Stimulated activated CD4-positive, alpha-beta T cell treated with anti-CD3 and anti-CD28 coated beads, Interleukin-4, amount 100 ng/mL, for 1 hour (primary cell): ENCODE results near the gene AOC3.
A peak's percentile ranks its signal among the peaks of the same experiment; 100 is the strongest.

ENCODE experiments used
- DNase-seq: peaks from one replicate; pipeline ENCODE4 v3.0.0-alpha.2; 2020

The AOC3 gene, protein sequence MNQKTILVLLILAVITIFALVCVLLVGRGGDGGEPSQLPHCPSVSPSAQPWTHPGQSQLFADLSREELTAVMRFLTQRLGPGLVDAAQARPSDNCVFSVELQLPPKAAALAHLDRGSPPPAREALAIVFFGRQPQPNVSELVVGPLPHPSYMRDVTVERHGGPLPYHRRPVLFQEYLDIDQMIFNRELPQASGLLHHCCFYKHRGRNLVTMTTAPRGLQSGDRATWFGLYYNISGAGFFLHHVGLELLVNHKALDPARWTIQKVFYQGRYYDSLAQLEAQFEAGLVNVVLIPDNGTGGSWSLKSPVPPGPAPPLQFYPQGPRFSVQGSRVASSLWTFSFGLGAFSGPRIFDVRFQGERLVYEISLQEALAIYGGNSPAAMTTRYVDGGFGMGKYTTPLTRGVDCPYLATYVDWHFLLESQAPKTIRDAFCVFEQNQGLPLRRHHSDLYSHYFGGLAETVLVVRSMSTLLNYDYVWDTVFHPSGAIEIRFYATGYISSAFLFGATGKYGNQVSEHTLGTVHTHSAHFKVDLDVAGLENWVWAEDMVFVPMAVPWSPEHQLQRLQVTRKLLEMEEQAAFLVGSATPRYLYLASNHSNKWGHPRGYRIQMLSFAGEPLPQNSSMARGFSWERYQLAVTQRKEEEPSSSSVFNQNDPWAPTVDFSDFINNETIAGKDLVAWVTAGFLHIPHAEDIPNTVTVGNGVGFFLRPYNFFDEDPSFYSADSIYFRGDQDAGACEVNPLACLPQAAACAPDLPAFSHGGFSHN

DNA sequence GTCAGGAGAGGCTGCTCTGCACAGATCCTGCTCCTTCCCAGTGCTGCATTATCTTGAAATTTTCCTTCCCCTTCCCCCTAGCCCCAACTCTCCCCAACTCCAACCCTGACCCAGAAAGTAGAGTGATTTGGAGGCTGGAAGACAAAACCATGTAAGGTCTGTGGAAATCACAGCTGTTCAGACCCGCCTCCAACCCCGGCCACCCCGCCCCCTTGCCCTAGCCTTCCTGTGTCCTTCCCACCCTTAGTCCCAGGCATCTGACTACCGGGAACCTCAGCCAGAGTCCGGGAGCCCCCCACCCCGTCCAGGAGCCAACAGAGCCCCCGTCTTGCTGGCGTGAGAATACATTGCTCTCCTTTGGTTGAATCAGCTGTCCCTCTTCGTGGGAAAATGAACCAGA, at the start of gene AOC3:
Gene AOC3, plus strand, starts transcription at position 246 of the 400 bp plus-strand sequence. Its CDS starts 145 bp downstream, at position 391.
- no peak for DNase-seq

DNA sequence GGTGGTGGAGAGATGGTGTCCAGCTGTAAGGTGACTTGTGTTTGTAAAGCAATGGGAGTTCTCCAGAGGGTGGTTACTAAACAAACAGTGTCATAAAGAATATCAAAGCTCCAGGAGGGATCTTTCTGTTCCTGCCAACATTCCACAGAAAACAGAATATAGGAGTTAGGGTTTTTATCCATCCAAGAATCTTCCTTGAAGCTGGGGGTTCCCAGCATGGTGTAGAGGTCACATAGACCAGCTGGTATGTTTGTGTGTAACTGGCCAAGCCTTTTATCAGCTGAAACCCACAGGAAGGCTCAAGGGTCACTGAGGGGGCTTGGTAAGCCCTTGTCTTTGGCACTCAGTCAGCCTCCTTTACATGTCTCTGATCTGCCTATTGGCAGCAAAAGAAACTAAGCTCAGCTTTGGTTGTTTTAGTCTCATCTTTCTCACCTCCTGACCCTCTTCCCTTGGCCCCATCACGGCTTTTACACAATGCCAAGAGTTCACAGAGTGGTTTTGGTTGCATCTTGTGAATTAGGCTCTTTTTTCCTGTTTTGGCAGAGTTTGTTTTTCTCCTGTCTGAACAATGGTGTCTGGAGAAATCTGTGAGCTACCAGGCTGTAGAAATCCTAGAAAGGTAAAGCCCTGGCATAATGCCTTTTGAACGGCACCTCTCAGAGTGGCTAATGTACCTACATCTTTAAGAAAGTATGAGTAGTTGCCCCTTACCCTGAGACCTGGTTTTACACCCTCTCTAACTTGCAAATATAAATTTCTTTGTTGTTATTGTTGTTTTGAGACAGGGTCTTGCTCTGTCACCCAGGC, 47.7 kb upstream of the AOC3 start:
- no peak for DNase-seq

DNA sequence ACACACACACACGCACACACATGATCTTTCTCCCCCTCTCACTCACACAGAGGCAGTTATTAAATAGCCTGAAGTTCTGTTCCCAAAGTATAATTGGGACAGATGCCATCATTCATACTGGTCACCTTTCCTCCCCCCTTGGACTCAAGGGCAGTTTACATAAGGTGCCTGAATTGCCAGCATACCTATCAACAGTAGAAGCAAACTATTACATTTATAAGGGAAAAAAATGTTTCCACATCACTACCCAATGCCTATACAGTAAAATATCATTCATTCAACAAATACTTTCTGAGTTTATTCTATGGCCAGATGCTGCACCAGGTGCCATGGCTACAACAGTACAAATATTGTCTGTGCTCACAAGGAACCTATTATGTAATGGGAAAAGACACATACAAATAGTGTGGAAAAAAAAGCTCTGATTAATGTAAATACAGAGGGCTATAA, 46.1 kb upstream of the AOC3 start:
- no peak for DNase-seq

DNA sequence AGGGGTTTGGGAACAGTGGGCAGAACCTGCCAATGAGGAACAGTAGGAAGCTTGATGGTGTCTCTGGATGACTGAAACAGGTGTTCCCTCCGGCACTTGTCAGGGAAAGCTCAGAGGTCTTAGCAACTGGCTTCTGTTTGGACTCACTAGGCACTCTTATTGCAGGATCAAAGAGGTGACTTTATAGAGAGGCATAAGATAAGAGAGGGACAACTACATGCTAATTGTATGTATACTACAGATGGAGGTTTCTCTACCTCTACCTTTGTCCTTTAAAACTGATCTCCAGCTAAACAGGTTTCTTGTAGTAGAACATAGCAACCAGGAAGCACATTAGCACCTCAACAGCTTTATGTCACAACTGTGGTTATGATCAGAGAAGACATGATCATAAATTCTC, 44.8 kb upstream of the AOC3 start:
- no peak for DNase-seq

DNA sequence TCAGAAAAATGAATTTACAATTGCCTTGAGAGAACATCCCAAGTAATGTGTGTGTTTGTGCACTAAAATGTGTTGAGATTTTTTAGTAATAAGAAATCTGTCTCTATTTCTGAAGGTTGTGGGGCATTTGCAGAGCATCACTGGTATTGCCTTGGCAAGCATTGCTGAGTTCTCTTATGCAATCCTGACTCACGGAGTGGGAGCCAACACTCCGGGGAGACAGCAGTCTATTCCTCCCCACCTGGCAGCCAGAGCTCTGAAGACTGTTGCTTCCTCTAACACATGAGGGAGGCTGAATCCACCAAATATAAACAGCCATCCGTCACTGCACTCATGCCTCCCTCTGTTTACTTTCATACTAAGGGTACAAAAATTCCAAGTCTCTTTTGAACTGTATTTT, 41.7 kb upstream of the AOC3 start:
- no peak for DNase-seq

DNA sequence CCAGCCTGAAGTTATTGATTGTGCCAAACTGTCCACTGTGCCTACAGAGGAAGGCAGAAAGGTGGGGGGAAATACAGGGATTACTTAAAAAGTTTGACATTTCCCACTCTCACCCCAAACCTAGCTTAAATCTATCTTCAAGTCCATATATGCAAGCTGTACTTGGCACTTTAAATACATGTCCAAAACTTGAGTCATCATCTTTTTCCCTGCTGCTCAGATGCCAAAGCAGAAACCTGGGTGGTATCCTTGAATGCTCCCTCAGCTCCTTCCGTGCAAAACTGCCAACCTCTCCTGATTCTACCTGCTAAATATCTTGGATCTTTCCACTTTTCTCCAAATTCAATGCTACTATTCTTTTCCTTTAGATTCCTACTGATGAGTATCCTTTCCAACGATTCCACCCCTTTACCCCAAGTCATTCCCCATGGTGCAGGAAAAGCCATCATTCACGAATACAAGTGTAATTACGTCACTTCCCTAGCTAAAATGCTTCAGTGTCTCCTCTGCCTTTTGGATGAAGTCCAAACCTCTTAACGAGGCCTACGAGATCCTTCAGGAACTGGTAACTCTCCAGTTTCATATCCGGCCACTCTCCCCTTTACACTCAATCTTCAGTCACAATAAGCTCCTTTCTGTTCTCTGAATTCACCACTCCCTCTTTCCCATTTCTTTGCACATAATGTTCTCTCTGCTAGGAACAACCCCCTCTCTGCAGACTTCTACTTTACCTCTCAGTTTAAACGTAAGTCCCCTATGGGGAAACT, 36.2 kb upstream of the AOC3 start:
- DNase-seq, result no peak

DNA sequence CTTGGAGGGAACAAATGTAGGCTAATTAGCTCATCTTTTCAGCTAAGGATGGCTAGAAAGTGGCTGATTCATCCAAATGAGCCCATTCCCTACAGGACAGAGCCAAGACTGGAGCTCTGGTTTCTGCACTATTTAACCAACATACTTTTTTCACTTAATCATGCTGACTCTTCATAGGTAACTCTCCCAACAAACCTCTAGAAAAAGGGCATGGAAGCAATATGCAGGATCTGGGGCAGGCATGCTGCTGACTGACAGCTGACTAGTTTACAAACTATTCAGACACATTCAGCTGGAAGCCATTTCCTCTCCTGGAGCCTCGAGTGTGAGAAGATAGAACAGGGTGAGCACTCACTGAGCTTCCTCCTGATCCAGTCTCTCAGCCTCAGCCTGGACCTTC, 33.1 kb upstream of the AOC3 start:
- no peak for DNase-seq

DNA sequence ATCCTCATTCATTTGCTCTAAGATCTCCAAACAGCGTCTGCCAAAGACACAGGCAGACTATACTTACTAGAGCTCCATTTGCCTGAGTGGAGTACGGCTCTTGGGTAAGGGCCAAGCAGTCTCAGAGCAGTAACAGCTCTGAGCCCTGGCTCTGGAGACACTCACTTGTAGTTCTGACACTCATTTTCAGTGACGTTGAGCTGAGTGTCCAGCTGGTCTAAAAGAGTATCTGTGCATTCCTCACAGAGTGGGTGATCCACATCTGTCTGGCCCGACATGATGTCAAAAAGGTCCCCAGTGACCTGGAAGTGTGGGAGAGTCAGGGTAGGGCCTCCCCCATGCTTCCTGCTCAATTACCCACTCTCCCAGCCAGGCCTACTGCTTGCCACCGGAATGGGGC, 32.6 kb upstream of the AOC3 start:
- no peak for DNase-seq

DNA sequence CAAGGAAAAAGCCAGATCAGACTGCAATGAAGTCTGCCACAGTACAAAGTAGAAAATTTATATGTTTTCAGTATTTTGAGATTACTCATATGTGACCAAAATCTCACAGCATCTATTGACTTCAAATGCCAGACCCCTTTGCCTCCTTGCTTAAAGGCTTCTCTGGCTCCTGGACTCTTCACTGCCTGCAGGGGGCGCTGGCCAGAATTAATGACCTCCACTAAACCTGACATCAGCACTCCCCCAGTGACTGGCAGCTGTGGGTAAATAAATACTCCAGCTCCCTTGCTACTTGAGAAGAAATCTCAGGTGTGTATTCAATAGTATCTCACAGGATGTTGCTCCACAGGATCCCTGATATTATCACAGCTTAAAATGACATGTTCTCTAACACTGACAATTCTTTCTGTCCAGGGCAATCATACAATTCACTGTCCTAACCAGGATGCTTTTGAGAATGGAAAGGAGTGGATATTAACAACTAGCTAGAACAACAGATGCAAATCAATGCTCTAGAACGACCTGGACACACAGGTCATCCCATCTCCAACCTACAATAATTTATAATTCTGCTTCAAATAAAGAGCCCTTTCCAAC, 31.0 kb upstream of the AOC3 start:
- peak; percentile 72 for DNase-seq

DNA sequence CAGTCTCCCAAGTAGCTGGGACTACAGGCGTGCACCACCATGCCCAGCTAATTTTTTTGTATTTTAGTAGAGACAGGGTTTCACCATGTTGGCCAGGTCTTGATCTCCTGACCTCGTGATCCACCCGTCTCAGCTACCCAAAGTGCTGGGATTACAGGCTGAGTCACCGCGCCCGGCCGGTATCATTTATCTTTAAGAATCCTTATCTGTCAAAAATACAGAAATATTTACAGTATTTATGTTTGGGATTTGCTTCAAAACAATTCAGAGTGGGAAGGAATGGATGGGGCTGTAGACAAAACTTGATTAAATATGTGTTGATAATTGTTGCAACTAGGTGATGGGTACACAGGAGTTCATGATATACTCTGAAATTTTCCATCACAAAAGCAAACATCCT, 29.8 kb upstream of the AOC3 start:
- no peak for DNase-seq

DNA sequence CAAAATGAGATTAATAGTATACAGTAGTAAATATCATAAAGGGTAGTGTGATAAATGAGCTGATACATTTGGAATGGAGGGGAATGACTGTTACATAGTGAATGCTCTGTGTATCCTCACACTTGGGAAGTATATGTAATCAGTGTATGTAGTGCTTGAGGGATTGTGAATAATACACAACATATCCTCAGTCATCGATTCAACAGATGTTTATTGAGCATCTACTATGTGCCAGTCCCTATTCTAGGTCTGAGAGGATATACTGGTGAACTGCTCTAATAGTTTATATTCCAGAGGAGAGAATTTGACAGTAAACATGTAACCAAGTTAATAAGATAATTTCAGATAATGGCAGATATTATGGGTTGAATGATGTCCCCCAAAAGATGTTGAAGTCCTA, 23.5 kb upstream of the AOC3 start:
- DNase-seq, result no peak

DNA sequence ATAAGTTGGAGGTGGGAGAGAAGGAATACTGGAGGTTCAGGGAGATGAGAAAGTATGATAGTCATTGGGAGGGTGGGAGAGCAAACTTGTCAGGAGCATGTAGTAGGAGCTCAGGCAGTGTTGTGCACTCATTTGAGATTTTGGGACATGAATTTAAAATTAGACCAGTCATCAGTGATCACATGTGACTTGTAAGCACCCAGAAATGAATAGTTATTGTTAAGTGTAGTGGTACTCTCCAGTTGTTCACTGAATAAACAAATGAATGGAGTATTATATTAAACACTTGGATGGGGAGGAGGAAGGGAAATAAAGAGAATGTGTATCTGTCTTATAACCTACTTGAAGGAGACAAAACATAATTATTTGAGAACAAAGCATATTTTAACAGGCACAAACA, 20.0 kb upstream of the AOC3 start:
- no peak for DNase-seq

DNA sequence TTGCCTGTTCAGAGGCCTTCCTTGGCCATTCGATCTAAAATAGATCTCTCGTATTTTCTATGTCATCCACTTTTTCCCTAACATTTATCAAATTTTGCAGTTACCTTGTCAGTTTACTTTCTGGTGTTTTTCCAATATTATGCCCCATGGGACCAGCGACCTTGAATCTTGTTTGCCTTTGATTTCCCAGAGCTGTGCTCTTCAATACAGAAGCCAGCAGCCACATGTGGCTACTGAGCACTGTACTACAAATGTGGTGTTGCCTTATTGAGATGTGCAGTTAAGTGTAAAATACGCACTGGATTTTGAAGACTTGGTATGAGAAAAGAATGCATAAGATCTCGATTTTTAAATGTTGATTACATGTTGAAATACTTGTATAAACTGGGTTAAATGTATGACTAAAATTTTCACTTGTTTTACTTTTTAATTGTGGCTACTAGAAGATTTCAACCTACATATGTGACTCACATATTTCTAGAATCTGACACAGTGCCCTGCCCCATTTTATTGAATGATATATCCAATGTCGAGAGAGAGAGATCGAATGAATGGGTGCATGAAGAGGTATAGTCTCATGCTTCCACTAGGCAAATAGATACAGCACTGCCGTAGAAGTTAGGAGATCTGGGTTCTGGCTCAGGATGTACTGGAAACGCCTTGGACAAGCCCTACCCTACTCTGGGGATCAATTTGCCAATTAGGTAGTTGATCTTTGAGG, 18.6 kb upstream of the AOC3 start:
- no peak for DNase-seq

DNA sequence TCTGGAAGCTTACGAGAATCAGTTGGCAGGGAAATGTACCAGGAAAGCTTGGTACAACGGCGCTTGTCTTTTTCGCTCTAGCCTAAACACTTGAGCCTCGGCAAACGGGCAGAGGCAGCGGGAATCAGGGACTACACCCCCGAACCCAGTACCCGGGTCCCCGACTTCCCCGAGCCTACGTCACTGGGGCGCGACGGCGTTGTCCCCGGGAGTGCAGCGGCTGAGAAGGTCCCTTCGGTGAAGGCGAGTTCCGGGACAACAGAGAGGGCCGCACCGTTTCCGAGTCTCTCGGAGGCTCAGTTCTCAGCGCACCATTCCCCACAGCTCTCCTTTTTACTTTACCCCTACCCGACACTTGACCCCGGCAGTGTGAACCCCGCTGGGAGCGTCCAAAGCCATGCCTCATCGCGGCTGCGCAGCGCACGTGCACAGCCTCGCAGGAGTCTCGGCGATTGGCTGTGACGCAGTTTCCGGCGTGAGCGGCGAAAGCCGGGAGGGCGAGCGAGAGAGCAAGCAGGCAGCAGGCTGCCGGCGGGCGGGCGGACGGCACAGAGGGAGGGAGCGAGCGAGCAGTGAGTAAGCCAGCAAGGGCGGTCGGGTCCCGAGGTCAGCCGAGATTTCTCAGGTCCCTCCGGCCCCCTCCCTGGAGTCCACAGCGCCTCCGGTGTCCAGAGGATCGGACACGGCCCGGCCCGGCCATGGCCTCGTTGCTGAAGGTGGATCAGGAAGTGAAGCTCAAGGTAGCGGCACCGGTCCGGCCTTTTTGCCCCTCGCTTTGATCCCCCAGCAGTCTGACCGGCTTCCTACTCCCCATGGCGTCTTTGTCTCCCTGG, 17.8 kb upstream of the AOC3 start, which contains the start of gene PSME3:
Gene PSME3, plus strand, starts transcription at position 464 of the 833 bp plus-strand sequence. Its CDS starts 235 bp downstream, at position 699.
- DNase-seq, result peak; percentile 90

DNA sequence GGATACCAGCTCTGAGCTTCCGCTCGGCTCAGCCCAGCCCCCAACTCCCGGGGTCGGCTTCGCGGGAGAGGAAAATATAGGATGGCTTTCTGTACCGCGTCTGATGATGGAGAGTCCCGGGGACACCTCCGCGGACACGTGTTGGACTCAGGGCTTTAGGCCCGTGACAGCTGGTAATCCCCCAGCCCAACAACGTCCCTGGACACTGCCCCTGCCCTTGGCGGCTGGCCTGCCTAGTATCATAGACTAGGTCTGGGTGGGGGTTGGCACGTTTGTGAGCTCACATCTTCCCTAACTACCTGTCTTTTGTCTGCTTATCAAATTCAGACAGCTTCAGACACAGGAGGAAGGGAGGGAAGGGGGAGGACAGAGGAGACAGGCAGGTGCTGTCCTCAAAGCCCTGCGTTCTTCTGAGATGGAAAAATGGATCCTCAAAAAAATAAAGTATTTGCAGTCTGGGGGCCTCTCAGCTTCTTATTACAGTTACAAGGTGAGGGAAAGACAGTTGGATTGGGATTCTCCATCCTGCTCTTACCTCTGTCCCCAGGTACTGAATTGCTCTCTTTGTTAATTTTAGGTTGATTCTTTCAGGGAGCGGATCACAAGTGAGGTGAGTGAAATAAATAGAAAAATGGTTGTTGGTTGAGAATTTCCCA, 17.1 kb upstream of the AOC3 start:
- DNase-seq, result no peak

DNA sequence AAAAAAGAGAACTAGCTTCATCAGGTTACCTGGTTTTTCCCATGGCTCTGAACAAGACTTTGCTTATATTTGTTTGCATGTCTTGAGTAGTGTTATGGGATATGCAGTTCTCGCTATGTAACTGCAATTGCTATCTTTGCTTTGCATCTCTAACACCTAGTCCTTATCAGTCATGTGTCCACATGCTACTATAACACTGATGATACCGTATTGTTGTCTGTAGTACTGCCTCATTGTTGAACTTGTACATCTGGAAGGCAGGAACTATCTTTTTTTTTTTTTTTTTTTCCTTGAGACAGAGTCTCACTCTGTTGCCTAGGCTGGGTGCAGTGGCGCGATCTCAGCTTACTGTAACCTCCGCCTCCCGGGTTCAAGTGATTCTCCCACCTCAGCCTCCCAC, 15.3 kb upstream of the AOC3 start:
- DNase-seq, result no peak

DNA sequence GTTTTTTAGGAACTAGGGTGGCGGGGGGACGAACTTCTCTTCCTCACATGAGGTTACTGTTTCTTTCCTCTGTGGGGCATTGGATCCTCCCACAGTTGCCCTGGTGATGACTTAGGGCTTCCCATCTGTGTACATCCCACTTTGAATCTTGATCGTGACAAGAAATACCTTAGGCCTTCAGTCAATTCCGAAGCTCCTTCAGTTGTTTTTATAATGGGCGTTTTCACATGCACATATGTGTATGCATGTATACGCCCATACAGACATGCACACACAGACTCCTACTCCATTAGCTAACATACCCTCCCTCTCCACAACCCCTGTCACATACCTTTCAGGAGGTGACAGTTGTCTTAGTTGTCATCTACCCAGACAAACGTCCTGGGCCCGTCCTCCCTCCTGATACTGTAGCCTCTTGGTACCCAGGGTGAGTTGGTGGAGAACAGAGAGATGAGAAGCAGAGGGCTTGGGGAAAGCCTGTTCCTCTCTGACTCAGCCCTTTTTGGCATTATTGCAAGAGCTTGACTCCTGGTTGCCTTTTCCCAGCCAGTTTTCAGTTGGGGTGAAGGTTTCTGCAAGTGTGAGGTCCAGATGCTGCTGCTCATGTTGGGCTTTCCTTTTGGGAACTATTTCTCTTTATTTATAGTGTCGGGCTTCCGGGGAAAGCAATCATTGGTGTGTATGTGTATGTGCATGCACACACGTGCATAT, 8.9 kb upstream of the AOC3 start:
- no peak for DNase-seq

DNA sequence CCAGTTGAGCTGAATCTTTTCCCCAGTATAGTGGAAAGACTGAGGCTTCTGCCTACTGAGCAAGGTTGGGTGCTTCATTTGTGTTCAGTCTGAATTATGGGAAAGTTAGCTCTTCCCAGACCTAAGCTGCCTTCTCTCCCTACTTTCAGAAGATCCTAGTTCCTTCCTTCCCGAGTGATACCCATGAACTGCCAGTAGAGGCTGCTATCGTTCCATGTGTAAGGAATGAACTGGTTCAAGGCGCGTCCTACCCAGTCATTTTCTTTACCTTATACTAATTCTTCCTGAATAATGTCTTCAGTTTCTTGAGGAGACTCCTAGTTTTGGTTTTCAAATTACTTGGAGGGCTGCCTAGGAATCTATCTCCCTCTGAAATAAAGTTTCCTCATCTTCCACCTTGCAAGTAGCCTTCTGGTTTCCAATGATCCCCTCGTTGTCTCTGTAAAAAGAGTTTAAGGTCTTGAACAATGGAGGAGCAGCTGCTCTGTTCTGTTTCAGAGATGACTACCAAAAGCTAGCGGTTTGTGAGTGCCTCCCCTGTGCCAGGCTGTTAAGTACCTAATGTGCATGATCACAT, 7.6 kb upstream of the AOC3 start:
- no peak for DNase-seq

DNA sequence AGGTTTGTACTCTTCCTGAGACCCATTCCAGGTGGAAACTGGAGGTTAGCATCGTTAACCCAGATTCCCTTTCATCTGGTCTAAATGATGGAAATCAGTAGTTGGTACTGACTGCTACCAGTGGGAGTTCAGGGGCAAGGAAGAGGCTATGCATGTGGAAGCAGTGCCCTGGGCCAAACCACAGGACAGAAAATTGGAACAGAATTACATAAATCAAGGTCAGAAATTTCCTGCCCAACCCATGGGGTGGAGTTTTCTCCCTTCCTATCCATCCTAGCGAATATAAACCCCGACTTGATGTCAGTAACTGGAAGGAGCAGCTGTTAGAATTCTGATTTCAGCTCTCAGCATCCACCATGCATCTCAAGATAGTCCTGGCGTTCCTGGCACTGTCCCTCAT, 6.7 kb upstream of the AOC3 start, which contains the start of gene AOC2:
Gene AOC2, plus strand, starts transcription at position 310 of the 400 bp plus-strand sequence. Its CDS starts 47 bp downstream, at position 357.
- no peak for DNase-seq
